Right renal cortex interstitium (tissue), 3 donors: Measurements from ENCODE around the gene TUBA1B. TPM values are rescaled to one million over a fixed set of nuclear protein-coding genes. Genes with fewer than 3 reads are reported as not detected.
"Not testable (repeated sequence)": the region's sequence is repeated elsewhere in the genome, so short reads cannot be mapped to it uniquely, and the experiment has no call there.

Source experiments
- DNase-seq, 3 donors: peaks; one replicate each; pipeline ENCODE4 v3.0.0-alpha.2; 2013; ENCODE audit warnings: low read depth in 3 of 3, low spot score in 2 of 3
- polyA plus RNA-seq, 3 donors: library from polyadenylated mRNA; unstranded; fragments of 120-200 nt; gene quantifications; one replicate each; pipeline ENCODE4 v1.2.1, GENCODE V29; 2013; ENCODE audit not compliant: insufficient read length in 3 of 3

TUBA1B gene
- polyA plus RNA-seq, 3 donors: 1,080 to 1,130 (median 1,124) TPM

- DNase-seq: not testable (repeated sequence)
Observed at GRCh38 chr12:49127971-49128370, 3.2 kb downstream of the TUBA1B start.

GRCh38 chr12:49126852-49127763 is 4.1 kb downstream of the TUBA1B start:
- no peak for DNase-seq

GRCh38 chr12:49121047-49121696 is 10.0 kb downstream of the TUBA1B start:
- DNase-seq: no peak

- no peak for DNase-seq
Observed at GRCh38 chr12:49111206-49111605, 20.0 kb downstream of the TUBA1B start.

- DNase-seq: peak; percentile 95 to 96 (median 96)
Observed at GRCh38 chr12:49110464-49111155, 20.6 kb downstream of the TUBA1B start, which contains the start of gene LMBR1L. LMBR1L (minus strand) TSS chr12:49110847; CDS start chr12:49110555, 292 bp downstream.

GRCh38 chr12:49109641-49110463 is 21.3 kb downstream of the TUBA1B start:
- DNase-seq: no peak

GRCh38 chr12:49108958-49109404 is 22.2 kb downstream of the TUBA1B start:
- no peak for DNase-seq

- DNase-seq: no peak
Observed at GRCh38 chr12:49105504-49106084, 25.6 kb downstream of the TUBA1B start.

GRCh38 chr12:49104822-49105221 is 26.4 kb downstream of the TUBA1B start:
- DNase-seq: no peak

GRCh38 chr12:49100380-49100779 is 30.8 kb downstream of the TUBA1B start:
- DNase-seq: no peak

- DNase-seq: no peak
Observed at GRCh38 chr12:49098703-49099102, 32.5 kb downstream of the TUBA1B start.

GRCh38 chr12:49098035-49098451 is 33.2 kb downstream of the TUBA1B start:
- DNase-seq: no peak

- DNase-seq: no peak
Observed at GRCh38 chr12:49097381-49097780, 33.8 kb downstream of the TUBA1B start.

GRCh38 chr12:49094975-49095365 is 36.2 kb downstream of the TUBA1B start:
- no peak for DNase-seq

GRCh38 chr12:49094160-49094974 is 36.8 kb downstream of the TUBA1B start, which contains the start of gene DHH:
DHH (minus strand) TSS chr12:49094801; CDS start chr12:49094512, 289 bp downstream.
- DNase-seq: no peak

GRCh38 chr12:49093792-49094159 is 37.4 kb downstream of the TUBA1B start:
- DNase-seq: no peak

- DNase-seq: no peak
Observed at GRCh38 chr12:49092816-49093406, 38.3 kb downstream of the TUBA1B start.

- DNase-seq: no peak
Observed at GRCh38 chr12:49092086-49092815, 38.9 kb downstream of the TUBA1B start.
